NCI-H460 (cell line): ENCODE results near the gene NLRP11. TPM values are rescaled to one million over a fixed set of nuclear protein-coding genes. Genes with fewer than 3 reads are reported as not detected.

ENCODE experiments used
- DNase-seq: peaks from one replicate; pipeline ENCODE4 v3.0.0-alpha.2; 2016; ENCODE audit warnings: low read depth; ENCODE audit errors: extremely low read depth
- polyA plus RNA-seq: library from polyadenylated mRNA; depleted of rRNA; stranded (reverse); fragments of >200 nt; gene quantifications from 2 replicates; pipeline ENCODE4 v1.2.3, GENCODE V29; 2014; cell fraction: nucleus; rRNA removed
- total RNA-seq: library from RNA; depleted of rRNA; stranded (reverse); fragments of >200 nt; shearing (Covaris generic); gene quantifications from 2 replicates; pipeline ENCODE4 v1.2.3, GENCODE V29; 2014; rRNA removed

The NLRP11 gene
- total RNA-seq: not detected in 2 replicates
- polyA plus RNA-seq: 0.76 TPM in 1 of 2 replicates, not detected in the other

DNA sequence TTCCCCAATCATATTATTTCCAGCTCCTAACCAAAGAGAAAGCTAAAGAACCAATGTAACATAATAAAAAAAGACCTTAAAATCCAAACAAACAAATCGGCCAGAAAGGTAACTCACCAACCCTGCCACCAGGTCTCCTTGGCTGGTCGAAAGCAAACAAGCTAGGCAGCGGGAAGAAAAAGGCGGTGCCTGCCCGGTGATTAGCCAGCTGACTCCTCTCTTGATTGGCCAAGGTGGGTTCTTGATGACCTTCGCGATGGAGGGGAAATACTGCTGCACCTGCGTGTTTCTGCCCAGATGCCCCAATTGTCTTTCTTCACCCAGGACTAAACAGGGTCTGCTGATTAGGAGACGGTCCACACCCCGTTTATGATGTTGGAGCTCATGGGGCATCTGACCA, at the start of gene NLRP11:
Gene NLRP11 (minus strand): TSS at position 154 of the 400 bp plus-strand sequence. CDS start 13,825 bp downstream, outside the sequence.
- no peak for DNase-seq

- DNase-seq: no peak
Measured at GRCh38 chr19:55877211-55877610, 45.4 kb upstream of the NLRP11 start.

GRCh38 chr19:55870736-55871135, 38.9 kb upstream of the NLRP11 start:
- DNase-seq: no peak

DNA sequence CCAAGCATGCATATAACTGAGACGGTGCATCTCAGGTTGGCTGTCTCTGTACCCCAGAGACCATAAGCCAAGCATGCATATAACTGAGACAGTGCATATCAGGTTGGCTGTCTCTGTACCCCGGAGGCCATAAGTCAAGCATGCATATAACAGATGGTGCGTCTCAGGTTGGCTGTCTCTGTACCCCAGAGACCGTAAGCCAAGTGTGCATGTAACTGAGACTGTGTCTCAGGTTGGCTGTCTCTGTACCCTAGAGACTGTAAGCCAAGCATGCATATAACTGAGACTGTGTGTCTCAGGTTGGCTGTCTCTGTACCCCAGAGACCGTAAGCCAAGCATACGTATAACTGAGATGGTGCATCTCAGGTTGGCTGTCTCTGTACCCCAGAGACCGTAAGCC, 35.3 kb upstream of the NLRP11 start:
- no peak for DNase-seq

GRCh38 chr19:55866521-55866920, 34.7 kb upstream of the NLRP11 start:
- no peak for DNase-seq

DNA sequence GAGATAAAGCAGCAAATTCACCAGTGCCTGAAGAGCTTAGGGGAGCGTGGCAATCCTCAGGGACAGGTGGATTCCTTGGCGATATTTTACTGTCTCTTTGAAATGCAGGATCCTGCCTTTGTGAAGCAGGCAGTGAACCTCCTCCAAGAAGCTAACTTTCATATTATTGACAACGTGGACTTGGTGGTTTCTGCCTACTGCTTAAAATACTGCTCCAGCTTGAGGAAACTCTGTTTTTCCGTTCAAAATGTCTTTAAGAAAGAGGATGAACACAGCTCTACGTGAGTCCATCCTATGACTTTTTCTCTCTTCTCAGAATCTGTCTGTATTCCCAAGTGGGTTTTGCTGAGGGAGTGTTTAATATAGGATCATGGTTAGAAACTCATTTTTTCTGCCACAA, 27.2 kb upstream of the NLRP11 start:
- DNase-seq: no peak

DNA sequence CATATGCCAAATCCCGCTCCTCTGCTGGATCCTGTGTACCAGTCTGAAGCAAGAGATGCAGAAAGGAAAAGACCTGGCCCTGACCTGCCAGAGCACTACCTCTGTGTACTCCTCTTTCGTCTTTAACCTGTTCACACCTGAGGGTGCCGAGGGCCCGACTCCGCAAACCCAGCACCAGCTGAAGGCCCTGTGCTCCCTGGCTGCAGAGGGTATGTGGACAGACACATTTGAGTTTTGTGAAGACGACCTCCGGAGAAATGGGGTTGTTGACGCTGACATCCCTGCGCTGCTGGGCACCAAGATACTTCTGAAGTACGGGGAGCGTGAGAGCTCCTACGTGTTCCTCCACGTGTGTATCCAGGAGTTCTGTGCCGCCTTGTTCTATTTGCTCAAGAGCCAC, 26.6 kb upstream of the NLRP11 start:
- no peak for DNase-seq

DNA sequence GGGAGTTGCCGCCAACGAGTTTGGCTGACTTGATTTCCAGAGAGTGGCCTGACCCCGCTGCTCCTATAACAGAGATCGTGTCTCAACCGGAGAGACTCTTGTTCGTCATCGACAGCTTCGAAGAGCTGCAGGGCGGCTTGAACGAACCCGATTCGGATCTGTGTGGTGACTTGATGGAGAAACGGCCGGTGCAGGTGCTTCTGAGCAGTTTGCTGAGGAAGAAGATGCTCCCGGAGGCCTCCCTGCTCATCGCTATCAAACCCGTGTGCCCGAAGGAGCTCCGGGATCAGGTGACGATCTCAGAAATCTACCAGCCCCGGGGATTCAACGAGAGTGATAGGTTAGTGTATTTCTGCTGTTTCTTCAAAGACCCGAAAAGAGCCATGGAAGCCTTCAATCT, 26.2 kb upstream of the NLRP11 start:
- no peak for DNase-seq

DNA sequence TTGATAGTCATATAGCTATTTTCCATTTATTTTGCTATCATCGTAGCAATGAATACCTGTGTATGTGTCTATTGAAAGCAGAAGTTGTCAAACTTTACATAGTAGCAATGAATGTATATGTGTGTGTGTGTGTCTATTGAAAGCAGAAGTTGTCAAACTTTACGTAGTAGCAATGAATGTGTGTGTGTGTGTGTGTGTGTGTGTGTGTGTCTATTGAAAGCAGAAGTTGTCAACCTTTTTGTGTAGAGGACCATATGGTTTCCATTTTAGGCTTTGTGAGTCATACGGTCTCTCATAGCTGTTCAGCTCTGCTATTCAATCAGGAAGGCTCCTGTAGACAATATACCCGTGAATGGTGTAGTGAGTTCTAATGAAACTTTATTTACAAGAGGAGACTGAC, 25.4 kb upstream of the NLRP11 start:
- no peak for DNase-seq

GRCh38 chr19:55855160-55855559, 23.4 kb upstream of the NLRP11 start:
- no peak for DNase-seq

DNA sequence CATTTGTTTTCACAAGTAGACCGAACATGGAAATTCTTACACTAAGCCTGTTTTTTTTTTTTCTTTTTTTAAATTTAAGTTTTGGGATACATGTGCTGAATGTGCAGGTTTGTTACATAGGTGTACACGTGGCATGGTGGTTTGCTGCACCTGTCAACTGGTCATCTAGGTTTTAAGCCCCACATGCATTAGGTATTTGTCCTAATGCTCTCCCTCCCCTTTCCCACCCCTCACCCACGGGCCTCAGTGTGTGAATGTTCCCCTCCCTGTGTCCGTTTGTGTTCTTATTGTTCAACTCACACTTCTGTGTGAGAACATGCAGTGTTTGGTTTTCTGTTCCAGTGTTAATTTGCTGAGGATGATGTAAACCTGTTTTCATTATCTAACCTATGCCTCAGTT, 7.1 kb upstream of the NLRP11 start:
- DNase-seq: no peak

DNA sequence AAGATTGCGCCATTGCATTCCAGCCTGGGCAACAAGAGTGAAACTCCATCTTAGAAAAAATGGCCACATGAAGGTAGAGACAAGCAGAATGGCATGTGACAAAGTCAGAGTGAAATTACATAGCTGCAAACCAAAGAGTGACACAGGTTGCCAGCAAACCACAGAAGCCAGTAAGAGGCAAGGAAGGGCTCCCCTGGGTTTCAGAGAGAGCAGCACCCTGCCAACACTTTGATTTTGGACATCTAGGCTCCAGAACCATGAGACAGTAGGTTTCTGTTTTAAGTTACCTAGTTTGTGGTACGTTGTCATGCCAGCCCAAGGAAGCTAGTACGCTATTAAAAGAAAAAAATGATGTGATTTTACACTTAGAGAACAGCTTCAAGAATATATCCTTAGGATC, 6.5 kb upstream of the NLRP11 start:
- no peak for DNase-seq

DNA sequence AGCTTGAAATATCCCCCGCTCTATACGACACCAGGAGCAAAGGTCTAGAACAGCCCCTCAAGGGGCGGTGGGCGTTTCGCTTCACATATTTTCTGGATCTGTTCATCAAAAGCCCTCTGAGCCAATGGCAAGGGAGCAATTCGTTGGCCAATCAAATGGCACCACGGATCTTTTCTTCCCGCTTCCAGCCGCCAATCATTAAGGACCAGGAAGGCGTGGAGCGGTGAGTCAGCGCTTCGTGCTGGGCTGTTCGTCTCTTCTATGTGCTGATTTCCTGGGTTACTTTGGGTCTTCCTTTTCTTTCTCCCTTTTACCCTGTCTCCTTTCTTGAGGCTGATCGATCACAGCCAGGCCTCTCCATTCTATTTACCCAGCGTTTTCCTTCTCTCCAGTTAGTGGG, 4.5 kb upstream of the NLRP11 start, which contains the start of gene NLRP4:
Gene NLRP4 (plus strand): TSS at position 201 of the 400 bp plus-strand sequence. CDS start 15,541 bp downstream, outside the sequence.
- DNase-seq: no peak

DNA sequence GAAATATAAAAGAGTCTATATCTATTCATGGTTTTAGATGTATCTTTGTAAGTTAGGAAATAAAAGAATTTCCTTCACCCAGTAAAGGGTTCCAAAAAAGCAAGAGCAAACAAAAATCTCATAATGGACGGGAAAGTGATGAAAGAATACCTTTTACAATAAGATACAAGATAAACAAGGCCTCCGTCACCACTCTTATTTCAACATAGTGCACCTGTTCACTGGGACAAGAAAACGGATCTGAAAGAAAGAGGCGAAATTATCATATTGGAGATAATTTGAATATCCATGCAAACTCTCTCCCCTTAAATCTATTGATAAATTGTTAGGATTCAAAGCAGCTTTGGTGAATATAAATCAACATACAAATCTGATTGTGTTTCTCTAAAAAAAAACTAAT, 877 bp upstream of the NLRP11 start:
- no peak for DNase-seq

DNA sequence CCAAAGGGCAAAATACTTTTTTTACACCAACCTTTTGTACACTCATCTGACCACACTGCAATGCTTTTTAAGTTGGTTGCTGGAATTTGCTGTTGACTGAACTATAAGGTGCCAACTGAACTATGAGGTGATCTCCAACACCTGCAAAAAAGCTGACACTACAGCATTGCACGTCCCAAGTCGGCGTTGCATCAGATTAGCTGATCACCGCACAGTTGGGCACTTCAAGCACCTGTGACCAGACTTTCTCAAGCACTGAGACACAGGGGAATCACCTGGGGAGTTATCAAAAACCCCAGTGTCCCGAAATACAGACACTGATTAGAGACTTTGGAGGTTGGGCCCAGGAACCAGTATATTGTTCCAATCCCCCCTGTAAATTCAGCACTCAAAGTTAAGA, 1.1 kb downstream of the NLRP11 start:
- peak; percentile 3 for DNase-seq

GRCh38 chr19:55820037-55820436, 11.8 kb downstream of the NLRP11 start:
- no peak for DNase-seq

DNA sequence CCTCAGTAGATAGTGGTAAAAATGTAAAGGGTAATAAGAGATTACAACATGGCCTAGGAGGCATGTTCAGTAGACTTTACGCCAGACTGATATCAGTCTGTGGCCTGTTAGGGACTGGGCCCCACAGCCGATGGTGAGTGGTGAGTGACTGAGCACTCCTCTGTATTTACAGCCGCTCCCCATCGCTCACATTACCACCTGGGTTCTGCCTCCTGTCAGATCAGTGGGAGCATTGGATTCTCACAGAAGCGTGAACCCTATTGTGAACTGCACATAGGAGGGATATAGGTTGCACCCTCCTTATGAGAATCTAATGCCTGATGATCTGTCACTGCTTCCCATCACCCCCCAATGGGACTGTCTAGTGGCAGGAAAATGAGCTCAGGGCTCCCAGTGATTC, 17.9 kb downstream of the NLRP11 start:
- no peak for DNase-seq

- DNase-seq: no peak
Measured at GRCh38 chr19:55812449-55812848, 19.4 kb downstream of the NLRP11 start.

- DNase-seq: no peak
Measured at GRCh38 chr19:55811340-55811739, 20.5 kb downstream of the NLRP11 start.

GRCh38 chr19:55809381-55810058, 22.3 kb downstream of the NLRP11 start:
- peak; percentile 63 for DNase-seq

DNA sequence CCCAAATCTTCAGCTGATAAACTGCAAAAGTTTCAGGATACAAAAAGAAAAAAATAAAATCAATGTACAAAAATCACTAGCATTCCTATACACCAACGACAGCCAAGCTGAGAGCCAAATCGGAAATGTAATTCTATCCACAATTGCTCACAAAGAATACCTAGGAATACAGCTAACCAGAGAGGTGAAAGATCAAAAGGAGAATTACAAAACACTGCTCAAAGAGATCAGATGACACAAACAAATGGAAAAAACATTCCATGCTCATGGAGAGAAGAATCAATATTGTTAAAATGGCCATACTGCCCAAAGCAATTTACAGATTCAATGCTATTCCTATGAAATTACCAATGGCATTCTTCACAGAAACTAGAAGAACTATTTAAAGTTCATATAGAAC, 29.5 kb downstream of the NLRP11 start:
- DNase-seq: no peak

GRCh38 chr19:55801416-55801815, 30.4 kb downstream of the NLRP11 start:
- DNase-seq: no peak

DNA sequence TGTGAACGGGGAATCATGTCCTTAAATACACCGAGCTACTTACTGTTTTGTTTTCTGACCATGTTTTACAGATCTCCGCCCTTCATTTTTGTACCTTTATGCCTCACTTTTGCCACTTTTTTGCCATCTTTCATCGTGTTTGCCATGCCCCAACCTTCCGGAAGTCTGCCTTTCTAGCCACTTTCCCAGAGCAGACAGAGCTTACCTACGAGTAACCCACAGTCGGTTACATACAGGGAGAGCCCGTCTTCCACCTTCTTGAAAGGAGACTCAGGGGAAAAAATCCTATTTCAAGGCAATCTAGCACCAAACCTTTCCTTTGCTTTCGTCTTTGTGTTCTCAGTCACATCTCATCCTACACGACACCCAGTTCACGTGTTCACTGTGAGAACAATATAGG, 36.8 kb downstream of the NLRP11 start:
- DNase-seq: no peak
